Ishikawa (cell line): ENCODE measurements around the gene ECM2.

ENCODE experiments used
- CEBPB ChIP-seq: IDR thresholded peaks from 2 replicates; pipeline ENCODE4 v1.6.1; 2012
- CREB1 ChIP-seq: IDR thresholded peaks from 2 replicates; pipeline ENCODE4 v1.6.1; 2012; ENCODE audit warnings: low read depth
- EGR1 ChIP-seq: IDR thresholded peaks from 2 replicates; pipeline ENCODE4 v1.6.1; 2012
- EP300 ChIP-seq: IDR thresholded peaks from 2 replicates; pipeline ENCODE4 v1.6.1; 2012; ENCODE audit warnings: borderline replicate concordance
- FOXM1 ChIP-seq: IDR thresholded peaks from 2 replicates; pipeline ENCODE4 v1.6.1; 2012; ENCODE audit warnings: low read depth, borderline replicate concordance
- MAX ChIP-seq: IDR thresholded peaks from 2 replicates; pipeline ENCODE4 v1.6.1; 2012
- NFIC ChIP-seq: IDR thresholded peaks from 2 replicates; pipeline ENCODE4 v1.6.1; 2012
- RAD21 ChIP-seq: IDR thresholded peaks from 2 replicates; pipeline ENCODE4 v1.6.1; 2012; ENCODE audit warnings: low read depth
- TAF1 ChIP-seq: IDR thresholded peaks from 2 replicates; pipeline ENCODE4 v1.6.1; 2012; ENCODE audit warnings: low read depth, mild to moderate bottlenecking
- TCF12 ChIP-seq: IDR thresholded peaks from 2 replicates; pipeline ENCODE4 v1.6.1; 2012; ENCODE audit warnings: low read depth
- TEAD4 ChIP-seq: IDR thresholded peaks from 2 replicates; pipeline ENCODE4 v1.6.1; 2012
- USF1 ChIP-seq: IDR thresholded peaks from 2 replicates; pipeline ENCODE4 v1.6.1; 2012
- YY1 ChIP-seq: IDR thresholded peaks from 2 replicates; pipeline ENCODE4 v1.6.1; 2012; ENCODE audit warnings: low read depth
- ZBTB7A ChIP-seq: IDR thresholded peaks from 2 replicates; pipeline ENCODE4 v1.6.1; 2012; ENCODE audit warnings: low read depth
- TF ChIP-seq, protein P1 (sequence below): IDR thresholded peaks from 2 replicates; pipeline ENCODE4 v1.6.1; 2012; ENCODE audit warnings: low read depth, mild to moderate bottlenecking

The ECM2 gene

DNA sequence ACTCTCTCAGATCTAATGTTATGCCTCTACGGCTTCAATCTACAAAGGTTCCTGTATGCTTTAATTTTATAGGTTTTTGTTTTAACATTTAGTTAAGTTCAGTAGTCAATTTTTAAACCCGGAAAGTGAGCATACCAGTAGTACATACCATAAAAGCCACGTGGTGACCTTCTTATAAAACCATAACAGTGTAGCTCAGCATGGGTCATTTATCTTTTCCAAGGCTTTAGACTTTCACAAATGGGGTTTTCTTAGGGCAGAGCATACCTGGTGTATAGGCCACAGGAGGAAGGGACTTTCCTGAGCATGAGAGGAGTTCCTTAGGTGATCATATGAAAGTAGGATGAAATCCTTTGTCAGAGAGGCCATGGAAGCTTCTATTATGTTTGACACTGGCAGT lies 23.2 kb downstream of the ECM2 start:
- no peak for TF ChIP-seq TEAD4
- no peak for TF ChIP-seq TAF1
- no peak for TF ChIP-seq CEBPB
- no peak for TF ChIP-seq FOXM1
- TF ChIP-seq USF1, result no peak
- TF ChIP-seq EGR1, result no peak
- TF ChIP-seq ZBTB7A, result no peak
- TF ChIP-seq EP300, result no peak
- TF ChIP-seq CREB1, result no peak
- no peak for TF ChIP-seq NFIC
- no peak for TF ChIP-seq RAD21
- TF ChIP-seq MAX, result no peak
- TF ChIP-seq YY1, result no peak
- TF ChIP-seq TCF12, result no peak
- TF ChIP-seq, protein P1, sequence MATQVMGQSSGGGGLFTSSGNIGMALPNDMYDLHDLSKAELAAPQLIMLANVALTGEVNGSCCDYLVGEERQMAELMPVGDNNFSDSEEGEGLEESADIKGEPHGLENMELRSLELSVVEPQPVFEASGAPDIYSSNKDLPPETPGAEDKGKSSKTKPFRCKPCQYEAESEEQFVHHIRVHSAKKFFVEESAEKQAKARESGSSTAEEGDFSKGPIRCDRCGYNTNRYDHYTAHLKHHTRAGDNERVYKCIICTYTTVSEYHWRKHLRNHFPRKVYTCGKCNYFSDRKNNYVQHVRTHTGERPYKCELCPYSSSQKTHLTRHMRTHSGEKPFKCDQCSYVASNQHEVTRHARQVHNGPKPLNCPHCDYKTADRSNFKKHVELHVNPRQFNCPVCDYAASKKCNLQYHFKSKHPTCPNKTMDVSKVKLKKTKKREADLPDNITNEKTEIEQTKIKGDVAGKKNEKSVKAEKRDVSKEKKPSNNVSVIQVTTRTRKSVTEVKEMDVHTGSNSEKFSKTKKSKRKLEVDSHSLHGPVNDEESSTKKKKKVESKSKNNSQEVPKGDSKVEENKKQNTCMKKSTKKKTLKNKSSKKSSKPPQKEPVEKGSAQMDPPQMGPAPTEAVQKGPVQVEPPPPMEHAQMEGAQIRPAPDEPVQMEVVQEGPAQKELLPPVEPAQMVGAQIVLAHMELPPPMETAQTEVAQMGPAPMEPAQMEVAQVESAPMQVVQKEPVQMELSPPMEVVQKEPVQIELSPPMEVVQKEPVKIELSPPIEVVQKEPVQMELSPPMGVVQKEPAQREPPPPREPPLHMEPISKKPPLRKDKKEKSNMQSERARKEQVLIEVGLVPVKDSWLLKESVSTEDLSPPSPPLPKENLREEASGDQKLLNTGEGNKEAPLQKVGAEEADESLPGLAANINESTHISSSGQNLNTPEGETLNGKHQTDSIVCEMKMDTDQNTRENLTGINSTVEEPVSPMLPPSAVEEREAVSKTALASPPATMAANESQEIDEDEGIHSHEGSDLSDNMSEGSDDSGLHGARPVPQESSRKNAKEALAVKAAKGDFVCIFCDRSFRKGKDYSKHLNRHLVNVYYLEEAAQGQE, result no peak

- no peak for TF ChIP-seq NFIC
- TF ChIP-seq RAD21, result no peak
- no peak for TF ChIP-seq CREB1
- TF ChIP-seq TEAD4, result no peak
- no peak for TF ChIP-seq ZBTB7A
Measured at GRCh38 chr9:92510747-92511146, 25.0 kb downstream of the ECM2 start.

GRCh38 chr9:92509050-92509449 lies 26.7 kb downstream of the ECM2 start:
- TF ChIP-seq YY1, result no peak
- no peak for TF ChIP-seq USF1
- no peak for TF ChIP-seq MAX
- no peak for TF ChIP-seq RAD21
- no peak for TF ChIP-seq EGR1
- no peak for TF ChIP-seq EP300
- no peak for TF ChIP-seq TEAD4
- no peak for TF ChIP-seq TCF12

- TF ChIP-seq EGR1 (no peak), EP300 (no peak)
Measured at GRCh38 chr9:92508018-92508820, 27.6 kb downstream of the ECM2 start.

- TF ChIP-seq TAF1, result no peak
- TF ChIP-seq EP300, result no peak
- TF ChIP-seq MAX, result no peak
- TF ChIP-seq USF1, result no peak
- TF ChIP-seq, protein P1, result no peak
- no peak for TF ChIP-seq TEAD4
- no peak for TF ChIP-seq YY1
- TF ChIP-seq FOXM1, result no peak
- no peak for TF ChIP-seq CREB1
- no peak for TF ChIP-seq EGR1
- TF ChIP-seq CEBPB, result no peak
- no peak for TF ChIP-seq TCF12
- TF ChIP-seq NFIC, result no peak
- no peak for TF ChIP-seq RAD21
- TF ChIP-seq ZBTB7A, result no peak
Measured at GRCh38 chr9:92507496-92507895, 28.3 kb downstream of the ECM2 start.
